Omental fat pad (tissue), 4 donors: ENCODE data around the gene ZNF45. TPM values are rescaled to one million over a fixed set of nuclear protein-coding genes. Genes with fewer than 3 reads are reported as not detected.

Source experiments
- ATAC-seq: fragments of 150-250 bp; one replicate; pipeline ENCODE4 v1.9.1; 2016; ENCODE audit warnings: mild to moderate bottlenecking, moderate library complexity; ENCODE audit not compliant: low FRiP score
- DNase-seq: peaks from one replicate; pipeline ENCODE4 v3.0.0-alpha.2; 2019; ENCODE audit warnings: low spot score
- total RNA-seq, 4 donors: library from RNA; depleted of rRNA; stranded (reverse); fragments of >200 nt; gene quantifications; one replicate each; pipeline ENCODE4 v1.1.0, GENCODE V29; 2016
- TF ChIP-seq, protein P1 (sequence below), 3 donors: fragments of 450-650 bp; IDR thresholded peaks; one replicate each; pipeline ENCODE4 v1.5.1; 2016 to 2017; ENCODE audit warnings: antibody characterized with exemption in 3 of 3, mild to moderate bottlenecking in 3 of 3, moderate library complexity in 2 of 3

ZNF45 gene
- 10 to 100 TPM in 2 of 4 donors, 1 to 10 TPM in 2; 5.4 to 17.2 (median 12.3) TPM for total RNA-seq

GRCh38 chr19:43934985-43935708 lies at the start of gene ZNF45:
TSS of gene ZNF45 (minus strand) at chr19:43935282. CDS start at chr19:43922185, 13,097 bp downstream.
- TF ChIP-seq, protein P1, sequence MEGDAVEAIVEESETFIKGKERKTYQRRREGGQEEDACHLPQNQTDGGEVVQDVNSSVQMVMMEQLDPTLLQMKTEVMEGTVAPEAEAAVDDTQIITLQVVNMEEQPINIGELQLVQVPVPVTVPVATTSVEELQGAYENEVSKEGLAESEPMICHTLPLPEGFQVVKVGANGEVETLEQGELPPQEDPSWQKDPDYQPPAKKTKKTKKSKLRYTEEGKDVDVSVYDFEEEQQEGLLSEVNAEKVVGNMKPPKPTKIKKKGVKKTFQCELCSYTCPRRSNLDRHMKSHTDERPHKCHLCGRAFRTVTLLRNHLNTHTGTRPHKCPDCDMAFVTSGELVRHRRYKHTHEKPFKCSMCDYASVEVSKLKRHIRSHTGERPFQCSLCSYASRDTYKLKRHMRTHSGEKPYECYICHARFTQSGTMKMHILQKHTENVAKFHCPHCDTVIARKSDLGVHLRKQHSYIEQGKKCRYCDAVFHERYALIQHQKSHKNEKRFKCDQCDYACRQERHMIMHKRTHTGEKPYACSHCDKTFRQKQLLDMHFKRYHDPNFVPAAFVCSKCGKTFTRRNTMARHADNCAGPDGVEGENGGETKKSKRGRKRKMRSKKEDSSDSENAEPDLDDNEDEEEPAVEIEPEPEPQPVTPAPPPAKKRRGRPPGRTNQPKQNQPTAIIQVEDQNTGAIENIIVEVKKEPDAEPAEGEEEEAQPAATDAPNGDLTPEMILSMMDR (IDR thresholded peaks at IDR 0.05), result no peak
- ATAC-seq (peak; percentile 98), DNase-seq (peak; percentile 55)

GRCh38 chr19:43984687-43985000 lies 49.6 kb upstream of the ZNF45 start:
- TF ChIP-seq, protein P1 (IDR thresholded peaks at IDR 0.05), result no peak
- ATAC-seq, result peak; percentile 30
- no peak for DNase-seq

DNA sequence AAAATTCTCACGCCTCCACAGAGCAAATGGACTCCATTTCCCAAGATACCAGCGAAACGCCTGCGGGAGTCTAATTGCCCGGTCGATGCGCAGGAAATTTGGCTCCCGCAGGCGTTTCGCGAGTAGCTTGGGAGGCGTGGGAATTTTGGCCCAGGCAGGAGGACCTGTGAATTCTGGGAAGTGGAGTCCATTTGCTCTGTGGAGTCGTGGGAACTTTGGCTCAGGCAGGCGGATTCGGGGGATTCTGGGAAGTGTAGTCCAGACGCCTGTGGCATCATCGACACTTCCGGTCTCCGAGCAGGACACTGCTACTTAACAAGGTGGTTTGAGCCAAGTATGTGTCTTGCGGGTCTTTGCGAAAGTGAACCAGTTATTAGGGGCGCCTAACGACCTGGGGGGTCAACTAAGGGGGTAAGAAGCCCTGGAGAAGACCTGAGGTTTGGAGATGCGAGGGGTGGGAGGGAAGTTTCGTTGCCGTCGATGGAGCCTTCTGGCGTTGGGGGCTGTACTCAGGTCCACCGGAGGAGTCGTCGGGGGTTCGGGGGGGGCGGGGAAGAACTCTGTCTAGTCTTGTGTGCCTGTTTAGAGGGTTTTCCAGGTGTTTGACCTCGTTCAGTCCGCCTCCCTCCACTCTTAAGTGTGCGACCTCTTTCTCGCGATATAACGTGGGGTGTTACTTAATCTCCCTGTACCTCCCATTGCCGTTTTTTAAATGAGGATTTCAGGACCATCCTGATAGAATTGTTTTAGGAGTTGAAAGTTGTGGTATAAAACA lies 49.0 kb upstream of the ZNF45 start, which contains the start of gene ZNF155:
Gene ZNF155 (plus strand): TSS at position 277 of the 775 bp plus-strand sequence. CDS start 4,356 bp downstream, outside the sequence.
- TF ChIP-seq, protein P1 (IDR thresholded peaks at IDR 0.05), result no peak
- ATAC-seq, result peak; percentile 99

DNA sequence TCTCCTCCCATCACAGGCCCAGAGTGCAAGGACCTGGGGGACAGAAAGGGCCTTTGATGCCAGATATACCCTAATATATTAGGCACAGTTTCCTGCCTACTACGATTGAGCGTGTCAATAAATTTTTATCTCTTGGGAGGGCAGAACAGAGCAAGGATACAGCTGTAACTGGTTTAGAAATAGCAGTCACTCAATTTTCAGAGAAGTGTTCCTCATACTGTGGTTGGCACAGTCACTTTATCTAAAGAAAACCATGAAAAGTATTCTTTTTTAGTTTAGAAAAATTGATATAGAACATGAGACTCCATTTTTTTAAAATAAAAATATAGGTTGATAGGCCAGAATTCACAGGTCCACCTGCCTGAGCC lies 48.4 kb upstream of the ZNF45 start:
- ATAC-seq, result no peak
- TF ChIP-seq, protein P1 (IDR thresholded peaks at IDR 0.05), result no peak
- no peak for DNase-seq

More for the DNA sequence above, 49.0 kb upstream of the ZNF45 start, which contains the start of gene ZNF155:
- DNase-seq, result peak; percentile 56

DNA sequence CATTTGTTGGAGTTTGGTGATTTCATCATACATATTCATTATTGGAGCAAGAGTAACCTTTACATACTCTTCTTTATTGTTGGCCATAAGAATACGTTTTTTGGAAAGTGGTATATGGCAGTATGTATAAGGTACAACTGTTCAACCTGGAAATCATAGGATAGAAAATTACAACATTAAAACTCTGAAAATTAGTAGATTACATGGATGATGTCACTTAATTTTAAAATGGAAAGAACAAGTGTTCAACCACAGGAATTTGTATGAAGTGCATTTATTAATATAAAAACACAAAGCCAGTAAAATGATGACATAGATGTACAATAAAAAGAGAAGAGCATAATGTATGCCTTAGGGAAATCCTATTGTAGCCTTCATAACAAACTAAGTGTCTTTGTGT lies 41.6 kb upstream of the ZNF45 start:
- ATAC-seq (no peak), DNase-seq (no peak)
- TF ChIP-seq, protein P1 (IDR thresholded peaks at IDR 0.05), result no peak

DNA sequence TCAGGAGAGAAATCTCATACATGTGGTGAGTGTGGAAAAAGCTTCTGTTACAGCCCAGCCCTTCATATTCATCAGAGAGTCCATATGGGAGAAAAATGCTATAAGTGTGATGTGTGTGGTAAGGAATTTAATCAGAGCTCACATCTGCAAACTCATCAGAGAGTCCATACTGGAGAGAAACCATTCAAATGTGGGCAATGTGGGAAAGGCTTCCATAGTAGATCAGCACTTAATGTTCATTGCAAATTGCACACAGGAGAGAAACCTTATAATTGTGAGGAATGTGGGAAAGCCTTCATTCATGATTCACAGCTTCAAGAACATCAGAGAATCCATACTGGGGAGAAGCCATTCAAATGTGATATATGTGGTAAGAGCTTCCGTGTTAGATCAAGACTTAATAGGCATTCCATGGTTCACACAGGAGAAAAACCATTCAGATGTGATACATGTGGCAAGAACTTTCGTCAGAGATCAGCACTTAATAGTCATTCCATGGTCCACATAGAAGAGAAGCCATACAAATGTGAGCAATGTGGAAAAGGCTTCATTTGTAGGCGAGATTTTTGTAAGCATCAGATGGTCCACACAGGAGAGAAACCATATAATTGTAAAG lies 31.1 kb upstream of the ZNF45 start:
- no peak for ATAC-seq
- no peak for DNase-seq
- TF ChIP-seq, protein P1 (IDR thresholded peaks at IDR 0.05), result no peak
